Spinal cord (tissue), 10 donors: ENCODE measurements around the gene CHRND. TPM values are rescaled to one million over a fixed set of nuclear protein-coding genes. Genes with fewer than 3 reads are reported as not detected.

Experiments
- DNase-seq, 6 donors: peaks; one replicate each; pipeline versions ENCODE4 v3.0.0 to v3.0.0-alpha.2; 2013 to 2015; ENCODE audit warnings: low spot score in 6 of 6, low read depth in 4 of 6
- H3K27ac ChIP-seq: one replicate; pipeline ENCODE4 v1.5.1; 2013; ENCODE audit warnings: low read depth, low read length, control low read depth
- H3K27me3 ChIP-seq: one replicate; pipeline ENCODE4 v1.6.1; 2013; ENCODE audit warnings: low read length; ENCODE audit not compliant: control insufficient read depth, insufficient read depth
- H3K36me3 ChIP-seq: one replicate; pipeline ENCODE4 v1.6.1; 2013; ENCODE audit warnings: low read length; ENCODE audit not compliant: control insufficient read depth, insufficient read depth
- H3K4me1 ChIP-seq: one replicate; pipeline ENCODE4 v1.6.1; 2013; ENCODE audit warnings: low read length; ENCODE audit not compliant: control insufficient read depth, insufficient read depth
- H3K4me3 ChIP-seq: one replicate; pipeline ENCODE4 v1.5.1; 2013; ENCODE audit warnings: low read depth, low read length, control low read depth
- H3K9me3 ChIP-seq: one replicate; pipeline ENCODE4 v1.6.1; 2013; ENCODE audit warnings: low read length; ENCODE audit not compliant: control insufficient read depth, insufficient read depth
- WGBS: methylation state at CpG from one replicate; pipeline ENCODE4 v1.1.5; 2013; ENCODE audit warnings: missing lambda C conversion rate; ENCODE audit not compliant: insufficient coverage; 5-methylcytosine and 5-hydroxymethylcytosine counted together
- polyA plus RNA-seq, 2 donors: library from polyadenylated mRNA; unstranded; fragments of 120-200 nt; gene quantifications; one replicate each; pipeline ENCODE4 v1.2.1, GENCODE V29; 2013; ENCODE audit not compliant: insufficient read length in 2 of 2
- total RNA-seq, 2 donors: library from RNA; depleted of rRNA in 1 of 2; stranded (reverse); fragments of 120-200 nt in 1 of 2; fragments of >200 nt in 1 of 2; gene quantifications; one replicate each; pipeline versions ENCODE4 v1.2.3 to v1.2.4, GENCODE V29; 2013 to 2014
- donor health status: healthy.

CHRND gene
- total and polyA plus RNA-seq, 4 donors = 0.10 to 0.74 (median 0.28) TPM

DNA sequence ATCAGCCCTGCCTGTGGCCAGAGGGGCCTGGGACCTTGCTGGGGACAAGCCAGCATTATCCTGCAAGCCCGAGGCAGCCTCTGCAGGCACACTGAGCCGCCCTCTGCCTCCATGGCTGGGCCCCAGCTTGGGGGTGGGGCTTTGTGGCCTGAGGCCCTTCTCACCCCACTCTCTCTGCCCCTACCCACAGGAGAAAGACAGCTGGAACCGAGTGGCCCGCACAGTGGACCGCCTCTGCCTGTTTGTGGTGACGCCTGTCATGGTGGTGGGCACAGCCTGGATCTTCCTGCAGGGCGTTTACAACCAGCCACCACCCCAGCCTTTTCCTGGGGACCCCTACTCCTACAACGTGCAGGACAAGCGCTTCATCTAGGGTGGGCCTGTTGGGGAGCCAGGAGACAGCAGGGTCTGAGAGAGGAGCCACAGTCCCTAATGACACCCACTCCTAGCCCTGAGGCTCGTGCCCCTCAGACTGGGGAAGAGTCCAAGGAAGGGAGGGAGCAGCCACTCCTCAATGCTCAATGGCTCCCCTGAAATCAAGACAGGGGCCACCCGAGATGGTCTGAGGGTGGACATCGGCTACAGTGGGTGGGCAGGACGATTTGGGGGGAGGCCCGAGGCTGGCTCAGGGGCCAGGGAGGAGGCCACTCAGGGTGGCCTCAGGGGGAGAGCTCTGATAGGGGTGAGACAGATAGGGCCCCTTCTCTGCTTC lies 9.1 kb downstream of the CHRND start:
- Histone ChIP-seq H3K27me3 (no peaks in the 10 kb centered on the region), H3K27ac (no peak overlapping the region), H3K4me1 (peaks cover 9% of the 10 kb centered on the region), H3K4me3 (no peak overlapping the region), H3K36me3 (no peaks in the 10 kb centered on the region), H3K9me3 (peaks cover 3% of the 10 kb centered on the region)
- 56% methylated on average over 8 of the region's 14 CpGs for WGBS
- DNase-seq = no peak

DNA sequence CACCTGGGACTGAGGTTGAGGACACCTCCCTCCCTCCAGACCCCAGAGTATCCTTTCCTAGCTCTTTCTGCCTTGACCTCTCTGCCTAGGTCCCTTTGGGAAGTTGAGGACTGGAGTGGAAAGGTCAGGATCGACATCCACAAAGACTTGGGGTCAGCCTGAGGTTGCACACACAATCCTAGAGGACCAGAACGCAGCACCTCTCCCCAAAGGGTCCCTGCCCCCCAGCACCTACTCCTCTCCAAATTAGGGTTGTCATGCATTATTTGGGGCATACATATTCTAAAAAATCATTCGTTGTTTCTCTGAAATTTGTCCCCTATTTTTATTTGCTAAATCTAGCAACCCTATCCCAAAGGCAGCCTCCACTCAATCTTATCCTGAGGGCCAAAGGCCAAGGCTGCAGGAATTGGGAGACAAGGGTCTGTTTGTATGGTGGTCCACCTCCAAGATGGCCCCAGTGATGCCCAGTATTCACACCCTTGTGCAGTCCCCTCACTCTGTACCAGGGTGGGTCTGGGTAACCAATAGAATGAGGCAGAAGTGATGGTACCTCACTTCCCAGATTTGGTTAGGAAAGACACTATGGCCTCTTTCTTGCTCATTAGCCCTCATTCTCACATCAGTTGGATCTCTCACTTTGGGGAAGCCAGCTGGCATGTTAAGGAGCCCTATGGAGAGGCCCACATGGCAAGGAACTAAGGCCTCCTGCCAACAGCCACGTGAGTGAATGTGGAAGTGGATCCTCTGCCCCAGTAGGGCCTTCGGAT lies 10.0 kb downstream of the CHRND start:
- peaks cover 10% of the 10 kb centered on the region for H3K4me1 ChIP-seq
- H3K27me3 ChIP-seq = no peaks in the 10 kb centered on the region
- peaks cover 3% of the 10 kb centered on the region for H3K9me3 ChIP-seq
- WGBS = no CpG with 5 or more reads among the region's 5 CpGs
- no peak overlapping the region for H3K4me3 ChIP-seq
- no peak overlapping the region for H3K27ac ChIP-seq
- DNase-seq = no peak
- no peaks in the 10 kb centered on the region for H3K36me3 ChIP-seq

DNA sequence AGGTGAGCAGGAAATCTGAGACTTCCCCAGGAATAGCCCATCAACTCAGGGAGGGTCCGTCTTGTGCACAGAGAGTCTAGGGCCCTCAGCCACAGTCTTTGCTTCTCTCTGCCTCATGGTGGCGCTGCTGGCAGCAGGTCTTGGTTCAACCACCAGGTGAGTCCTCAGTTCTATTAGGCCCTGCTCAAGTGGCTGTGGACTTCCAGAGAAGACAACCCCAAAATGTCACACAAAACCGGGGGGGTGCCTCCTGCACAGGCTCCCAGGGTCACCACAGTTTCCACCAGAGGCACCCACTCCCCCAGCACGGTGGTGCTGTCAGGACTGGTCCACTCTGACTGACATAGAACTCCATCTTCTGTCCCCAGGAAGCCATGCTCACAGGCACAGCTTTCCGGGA lies 11.1 kb downstream of the CHRND start:
- H3K27ac ChIP-seq = no peak overlapping the region
- H3K9me3 ChIP-seq = peaks cover 3% of the 10 kb centered on the region

DNA sequence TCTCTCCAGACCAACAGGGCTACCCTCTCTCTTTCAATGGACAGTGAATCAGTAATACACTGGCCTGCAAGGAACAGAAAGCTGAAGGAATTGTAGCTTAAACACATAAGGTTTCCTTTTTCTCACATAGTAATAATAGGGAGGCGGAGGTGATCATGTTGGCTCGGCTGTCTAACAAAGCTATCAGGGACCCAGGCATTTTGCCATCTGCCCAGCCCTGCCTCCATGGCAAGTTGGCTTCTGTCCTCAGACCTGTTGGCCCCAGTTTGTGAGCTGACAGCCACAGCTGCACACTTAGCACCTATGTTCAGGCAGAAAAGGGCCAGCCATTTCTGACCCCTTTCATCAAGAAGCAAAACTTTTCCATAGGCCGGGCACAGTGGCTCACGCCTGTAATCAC lies 11.5 kb downstream of the CHRND start:
- 90% methylated on average over 4 of the region's 4 CpGs for WGBS

More for the DNA sequence above, 11.1 kb downstream of the CHRND start:
- no peak for DNase-seq
- Histone ChIP-seq H3K4me1 (peaks cover 10% of the 10 kb centered on the region), H3K4me3 (no peak overlapping the region), H3K27me3 (no peaks in the 10 kb centered on the region), H3K36me3 (no peaks in the 10 kb centered on the region)
- WGBS = 54% methylated on average over 5 of the region's 5 CpGs

DNA sequence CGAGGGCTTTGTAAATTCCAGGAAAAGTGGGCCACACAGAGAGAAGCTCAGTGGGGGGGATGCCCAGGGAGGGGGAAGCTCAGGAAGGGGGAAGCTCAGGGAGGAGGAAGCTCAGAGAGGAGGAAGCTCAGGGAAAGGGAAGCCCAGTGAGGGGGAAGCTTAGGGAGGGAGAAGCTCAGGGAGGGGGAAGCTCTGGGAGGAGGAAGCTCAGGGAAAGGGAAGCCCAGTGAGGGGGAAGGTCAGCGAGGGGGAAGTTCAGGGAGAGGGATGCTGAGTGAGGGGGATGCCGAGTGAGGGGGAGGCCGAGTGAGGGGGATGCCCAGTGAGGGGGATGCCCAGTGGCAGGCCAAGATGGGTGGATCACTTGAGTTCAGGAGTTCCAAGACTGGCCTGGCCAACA lies 12.7 kb downstream of the CHRND start:
- no peak for DNase-seq
- Histone ChIP-seq H3K4me1 (peaks cover 10% of the 10 kb centered on the region), H3K27me3 (no peaks in the 10 kb centered on the region), H3K27ac (no peak overlapping the region), H3K36me3 (peaks cover 4% of the 10 kb centered on the region), H3K9me3 (peaks cover 3% of the 10 kb centered on the region), H3K4me3 (no peak overlapping the region)
- 22% methylated on average over 3 of the region's 4 CpGs for WGBS

More for the DNA sequence above, 11.5 kb downstream of the CHRND start:
- peaks cover 10% of the 10 kb centered on the region for H3K4me1 ChIP-seq
- H3K27ac ChIP-seq = no peak overlapping the region
- H3K27me3 ChIP-seq = no peaks in the 10 kb centered on the region
- H3K36me3 ChIP-seq = no peaks in the 10 kb centered on the region
- no peak overlapping the region for H3K4me3 ChIP-seq
- peaks cover 3% of the 10 kb centered on the region for H3K9me3 ChIP-seq
- no peak for DNase-seq

DNA sequence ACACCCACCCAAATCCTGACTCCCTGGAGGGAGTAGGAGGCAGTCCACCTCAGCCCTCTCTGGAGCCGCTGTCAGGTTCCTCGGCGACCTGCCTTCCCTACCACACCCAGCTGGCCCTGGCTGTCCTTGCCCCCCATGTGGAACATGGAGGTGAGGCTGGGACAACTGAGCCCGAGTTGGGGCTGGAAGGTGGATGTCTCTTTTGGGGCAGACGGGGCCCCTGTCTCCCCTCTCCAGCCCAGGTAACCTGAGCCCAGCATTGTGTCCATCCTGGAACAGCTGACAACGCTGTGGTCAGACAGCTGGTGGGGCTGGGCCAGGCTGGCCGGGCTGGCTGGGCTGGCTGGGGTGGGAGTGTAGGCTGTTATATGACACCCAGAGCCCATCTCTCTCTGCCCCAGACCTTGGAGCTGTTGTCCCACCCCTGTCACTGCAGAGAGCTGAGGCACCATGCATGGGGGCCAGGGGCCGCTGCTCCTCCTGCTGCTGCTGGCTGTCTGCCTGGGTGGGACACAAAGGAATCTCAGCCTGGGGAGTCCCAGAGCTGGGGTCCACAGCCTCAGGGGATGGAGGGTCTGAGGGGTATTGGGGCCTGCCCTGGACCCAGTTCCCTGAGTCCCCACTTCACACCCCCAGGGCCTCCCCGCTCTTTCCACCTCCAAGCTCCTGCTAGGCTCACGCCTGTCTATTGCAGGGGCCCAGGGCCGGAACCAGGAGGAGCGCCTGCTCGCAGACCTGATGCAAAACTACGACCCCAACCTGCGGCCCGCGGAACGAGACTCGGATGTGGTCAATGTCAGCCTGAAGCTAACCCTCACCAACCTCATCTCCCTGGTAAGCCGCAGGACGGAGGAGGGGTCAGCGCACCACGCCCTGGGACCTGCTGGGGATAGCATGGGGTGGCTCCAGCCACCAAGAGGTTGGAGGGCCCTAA lies 13.6 kb downstream of the CHRND start, which contains the start of gene CHRNG:
TSS of gene CHRNG (plus strand) at position 395 of the 934 bp plus-strand sequence. CDS start at position 451, 56 bp downstream.
- no peak for DNase-seq
- no peaks in the 10 kb centered on the region for H3K27me3 ChIP-seq
- no peak within 1 kb of the TSS for H3K27ac ChIP-seq
- peaks cover 10% of the 10 kb centered on the region for H3K4me1 ChIP-seq
- H3K9me3 ChIP-seq = peaks cover 3% of the 10 kb centered on the region
- peaks cover 12% of the 10 kb centered on the region for H3K36me3 ChIP-seq
- 61% methylated on average over 10 of the region's 23 CpGs for whole genome bisulfite sequencing
- H3K4me3 ChIP-seq = no peak within 1 kb of the TSS

DNA sequence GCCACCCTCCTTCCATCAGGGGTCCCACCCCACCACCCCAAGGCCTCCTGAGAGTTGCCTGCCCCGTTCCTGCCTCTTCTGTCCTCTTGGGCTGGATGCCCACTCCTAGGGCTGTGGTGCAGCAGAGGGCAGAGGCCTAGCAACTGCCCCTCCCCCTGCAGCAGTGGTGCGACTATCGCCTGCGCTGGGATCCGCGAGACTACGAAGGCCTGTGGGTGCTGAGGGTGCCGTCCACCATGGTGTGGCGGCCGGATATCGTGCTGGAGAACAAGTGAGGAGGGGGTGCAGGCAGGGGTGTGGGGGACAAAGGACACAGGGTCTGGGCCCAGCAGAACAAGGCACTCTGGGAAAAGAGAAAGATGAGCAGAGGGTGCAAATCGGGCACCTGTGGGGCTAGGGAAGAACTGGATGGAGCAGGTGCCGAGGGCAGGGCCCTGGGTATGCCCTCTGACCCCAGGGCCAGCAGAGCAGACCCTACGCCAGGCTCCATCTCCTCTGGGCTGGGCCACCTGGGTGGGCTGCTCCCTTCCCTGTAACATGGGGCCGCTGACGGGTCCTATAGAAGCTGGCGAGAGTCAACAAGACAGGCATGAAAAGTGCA lies 14.6 kb downstream of the CHRND start:
- 89% methylated on average over 14 of the region's 17 CpGs for WGBS
- peaks cover 10% of the 10 kb centered on the region for H3K4me1 ChIP-seq

DNA sequence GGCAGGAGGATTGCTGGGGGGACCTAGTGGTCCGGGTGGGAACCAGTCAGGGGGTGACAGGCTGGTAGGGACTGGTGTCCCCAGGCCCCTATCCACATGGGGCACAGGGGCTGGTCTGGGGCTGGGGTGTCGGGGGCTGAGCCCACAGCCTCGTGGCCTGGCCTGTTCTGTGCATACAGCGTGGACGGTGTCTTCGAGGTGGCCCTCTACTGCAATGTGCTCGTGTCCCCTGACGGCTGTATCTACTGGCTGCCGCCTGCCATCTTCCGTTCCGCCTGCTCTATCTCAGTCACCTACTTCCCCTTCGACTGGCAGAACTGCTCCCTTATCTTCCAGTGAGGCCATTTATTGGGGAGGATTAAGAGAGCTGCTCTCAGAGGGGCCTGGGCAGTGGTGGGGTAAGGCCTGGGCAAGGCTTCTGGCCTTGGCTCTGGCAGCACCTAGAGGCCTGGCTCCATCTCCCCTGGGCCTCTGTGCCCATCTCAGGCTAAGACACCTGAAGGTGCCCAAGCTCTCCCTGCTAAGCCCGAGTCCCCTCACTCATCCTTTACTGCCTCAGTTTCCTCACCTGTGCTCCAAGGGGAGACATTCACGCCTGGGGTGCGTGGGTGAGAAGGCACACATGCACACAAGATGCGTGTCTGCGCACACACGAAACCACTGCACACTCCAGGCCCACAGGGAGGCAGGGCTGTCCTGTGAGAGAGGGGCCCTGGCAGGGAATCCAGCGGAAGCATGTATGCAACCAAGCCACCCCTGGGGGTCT lies 15.4 kb downstream of the CHRND start:
- H3K27ac ChIP-seq = no peak overlapping the region
- DNase-seq = no peak
- H3K27me3 ChIP-seq = no peaks in the 10 kb centered on the region
- peaks cover under 1% of the 10 kb centered on the region for H3K9me3 ChIP-seq
- peaks cover 23% of the 10 kb centered on the region for H3K36me3 ChIP-seq
- H3K4me3 ChIP-seq = no peak overlapping the region
- H3K4me1 ChIP-seq = peaks cover 10% of the 10 kb centered on the region
- WGBS = 86% methylated on average over 16 of the region's 19 CpGs

More for the DNA sequence above, 14.6 kb downstream of the CHRND start:
- DNase-seq = no peak
- Histone ChIP-seq H3K4me3 (no peak overlapping the region), H3K27ac (no peak overlapping the region), H3K9me3 (peaks cover 3% of the 10 kb centered on the region), H3K27me3 (no peaks in the 10 kb centered on the region), H3K36me3 (peaks cover 17% of the 10 kb centered on the region)
